GOT3 (cell line): Measurements from ENCODE around the gene APAF1.
"Not testable (repeated sequence)": the region's sequence is repeated elsewhere in the genome, so short reads cannot be mapped to it uniquely, and the experiment has no call there.

Source experiments
- DNase-seq: peaks from one replicate; lab custom pipeline; 2025; ENCODE audit warnings: mixed read lengths; lab: John Stamatoyannopoulos, UW

APAF1 gene

DNA sequence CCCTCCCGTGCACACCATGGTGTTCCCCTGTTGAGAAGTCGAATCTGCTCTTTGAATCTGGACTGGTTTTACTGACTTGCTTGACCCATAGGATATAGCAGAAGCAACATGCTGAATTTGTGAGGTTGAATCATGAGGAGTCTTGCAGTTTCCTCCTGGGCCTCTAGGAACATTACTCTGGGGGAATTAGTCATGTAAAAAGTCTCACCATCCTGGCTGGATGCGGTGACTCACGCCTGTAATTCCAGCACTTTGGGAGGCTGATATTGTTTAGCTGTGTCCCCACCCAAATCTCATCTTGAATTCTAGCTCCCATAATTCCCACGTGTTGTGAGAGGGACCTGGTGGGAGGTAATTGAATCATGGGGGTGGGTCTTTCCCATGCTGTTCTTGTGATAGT is 110.8 kb downstream of the APAF1 start:
- DNase-seq: not testable (repeated sequence)

DNA sequence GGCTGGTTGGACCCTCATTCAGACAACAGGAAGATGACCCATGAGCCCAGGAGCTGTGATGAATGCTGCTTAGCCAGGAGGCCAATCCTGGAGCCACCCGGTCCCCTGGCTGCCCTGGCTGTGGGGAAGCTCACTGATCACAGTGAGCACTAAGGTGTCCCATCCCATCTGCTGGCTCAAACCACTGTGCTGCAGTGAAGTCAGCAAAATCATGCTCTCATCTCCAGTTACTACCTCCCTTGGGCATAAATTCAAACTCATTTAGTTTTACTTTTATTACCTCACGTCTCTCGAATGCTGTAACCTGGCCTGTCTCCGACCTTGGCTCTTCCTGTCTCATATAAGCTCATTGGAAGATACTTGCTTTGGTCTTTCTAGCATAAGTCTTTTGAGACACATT is 112.4 kb downstream of the APAF1 start:
- DNase-seq: no peak

DNA sequence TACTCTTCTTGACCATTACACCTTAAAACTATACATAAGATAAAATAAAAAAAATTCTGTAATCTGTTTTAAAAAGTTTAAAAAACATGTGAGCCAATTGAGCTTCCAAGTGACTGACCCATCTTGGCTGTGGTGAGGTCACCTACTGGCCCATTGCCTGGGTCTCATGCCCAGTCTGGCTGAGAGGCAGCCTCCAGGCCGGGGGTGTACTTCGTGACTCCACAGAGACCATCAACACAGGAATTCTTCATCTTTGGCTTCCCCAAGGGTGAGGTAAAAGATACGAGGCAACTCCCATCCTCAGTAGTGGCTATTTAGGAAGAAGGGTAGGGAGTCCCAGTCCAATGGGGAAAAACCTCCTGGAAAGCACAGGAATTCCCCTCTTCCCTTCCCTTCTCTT is 113.2 kb downstream of the APAF1 start:
- no peak for DNase-seq

DNA sequence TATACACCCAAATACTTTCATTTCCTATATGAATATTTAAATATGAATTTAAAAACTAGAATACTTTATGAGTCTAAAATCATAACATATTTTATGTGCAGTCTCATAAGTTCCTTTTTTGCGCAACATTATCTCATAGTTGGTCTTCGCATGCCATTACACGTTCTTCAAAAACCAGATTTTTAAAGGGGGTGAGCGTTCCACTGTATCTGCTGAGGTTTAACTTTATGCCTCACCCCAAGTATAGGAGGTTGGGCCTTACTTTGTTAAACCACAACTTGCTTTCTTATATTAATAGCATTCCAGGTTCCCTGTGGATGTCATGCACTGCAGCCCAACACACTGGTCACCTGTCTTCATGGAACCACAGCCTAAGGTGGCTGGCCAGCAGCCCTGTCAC is 118.6 kb downstream of the APAF1 start:
- DNase-seq: no peak

DNA sequence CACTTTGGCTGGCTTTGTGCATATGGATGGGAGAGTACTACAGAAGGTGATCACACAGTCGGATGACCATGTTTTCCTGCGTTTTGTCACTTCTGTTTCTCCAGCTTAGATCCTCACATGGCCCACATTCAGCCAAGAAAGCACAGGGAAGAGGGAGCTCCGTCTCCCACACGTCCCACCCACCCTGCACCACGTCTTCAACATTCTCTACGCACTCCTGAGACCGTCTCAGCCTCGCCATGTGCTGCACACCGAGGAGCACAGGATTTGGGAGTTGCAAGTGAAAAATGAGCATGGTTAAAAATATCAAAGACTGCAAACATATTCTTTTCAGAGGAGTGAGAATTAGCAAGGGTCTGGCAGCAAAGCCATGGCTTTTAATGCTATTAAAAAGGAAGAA is 122.2 kb downstream of the APAF1 start:
- DNase-seq: no peak

DNA sequence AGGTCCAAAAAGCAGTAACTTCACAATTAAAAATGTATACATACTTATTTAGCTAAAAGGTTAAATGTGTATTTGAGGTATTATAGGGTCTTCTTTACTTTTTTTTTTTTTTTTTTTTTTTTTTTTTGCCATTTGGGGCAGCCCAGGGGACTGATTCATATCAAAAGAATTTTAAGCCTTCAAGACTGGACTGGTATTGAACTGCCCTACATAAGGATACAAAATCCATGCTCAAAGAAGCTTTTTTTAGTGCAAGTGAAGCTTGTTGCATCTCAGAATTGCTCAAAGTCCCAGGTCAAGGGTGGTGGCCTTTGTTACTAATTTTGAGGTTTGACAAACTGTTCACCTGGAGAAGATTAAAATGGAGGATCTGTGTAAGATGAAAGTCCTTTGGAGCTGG is 124.0 kb downstream of the APAF1 start:
- DNase-seq: no peak

DNA sequence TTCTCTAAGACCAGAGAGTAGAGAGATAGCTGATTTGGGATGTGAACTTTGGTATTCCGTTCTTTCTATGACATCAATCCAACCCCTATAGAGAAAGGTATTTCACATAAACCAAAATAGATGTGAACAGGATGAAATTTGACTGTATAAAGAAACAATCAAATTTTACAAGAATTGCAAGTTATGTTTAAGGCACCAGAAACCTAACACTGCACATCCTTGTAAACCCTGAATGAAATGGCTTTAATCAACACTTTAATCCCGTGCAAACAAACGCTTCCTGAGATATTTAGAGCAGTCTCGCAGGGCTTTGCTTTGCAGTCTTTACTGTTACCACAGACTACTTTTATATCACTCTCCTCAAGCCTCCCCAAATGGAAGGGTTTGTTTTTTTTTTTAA is 125.1 kb downstream of the APAF1 start:
- DNase-seq: no peak

DNA sequence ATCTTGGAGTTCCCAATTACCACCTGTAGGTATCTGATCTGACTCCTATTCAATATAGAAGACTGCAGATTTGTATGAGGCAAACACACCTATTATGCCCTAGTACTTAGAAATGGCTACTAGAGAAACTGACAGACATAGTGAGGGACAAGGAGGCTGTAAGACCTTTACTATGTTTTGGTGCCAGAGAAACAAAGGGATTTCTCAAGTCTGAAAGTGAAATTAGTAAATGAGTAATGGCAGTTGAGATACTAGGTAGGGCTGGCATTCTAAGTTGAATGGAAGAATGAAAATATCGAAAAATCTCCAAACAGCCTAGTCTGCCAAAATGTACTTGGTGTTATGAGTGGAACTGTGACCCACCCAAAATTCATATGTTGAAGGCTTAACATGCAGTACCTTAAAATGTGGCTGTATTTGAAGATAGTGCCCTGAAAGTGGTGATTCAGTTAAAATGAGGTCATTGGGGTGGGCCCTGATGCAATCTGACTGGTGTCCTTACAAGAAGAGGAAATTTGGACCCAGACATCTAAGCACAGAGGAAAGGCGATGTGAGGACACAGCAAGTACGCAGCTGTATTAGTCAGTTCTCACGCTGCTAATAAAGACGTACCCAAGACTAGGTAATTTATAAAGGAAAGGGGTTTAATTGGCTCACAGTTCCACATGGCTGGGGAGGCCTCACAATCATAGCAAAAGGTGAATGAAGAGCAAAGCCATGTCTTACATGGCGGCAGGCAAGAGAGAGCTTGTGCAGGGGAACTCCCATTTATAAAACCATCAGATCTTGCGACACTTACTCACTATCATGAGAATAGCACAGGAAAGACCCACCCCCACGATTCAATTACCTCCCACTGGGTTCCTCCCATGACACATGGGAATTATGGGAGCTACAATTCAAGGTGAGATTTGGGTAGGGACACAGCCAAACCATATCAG is 127.0 kb downstream of the APAF1 start:
- DNase-seq: no peak

DNA sequence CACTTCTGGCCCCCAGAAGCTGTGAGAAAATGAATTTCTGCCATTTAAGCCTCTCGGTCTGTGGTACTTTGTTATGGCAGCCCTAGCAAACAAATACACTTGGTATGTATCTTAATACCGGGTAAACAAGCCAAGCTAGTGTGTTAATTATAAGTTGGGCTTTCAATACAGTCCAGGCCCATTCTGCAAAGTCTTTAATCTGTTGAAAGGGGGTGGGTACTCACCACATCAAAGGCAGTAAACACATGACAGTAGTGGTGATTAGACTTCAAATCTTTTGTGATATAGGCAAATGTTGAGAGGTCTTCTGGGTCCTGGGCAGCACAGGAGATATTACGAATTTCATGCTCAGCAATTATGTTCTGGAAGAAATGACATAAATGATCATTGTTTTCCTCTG is 127.7 kb downstream of the APAF1 start:
- DNase-seq: no peak

DNA sequence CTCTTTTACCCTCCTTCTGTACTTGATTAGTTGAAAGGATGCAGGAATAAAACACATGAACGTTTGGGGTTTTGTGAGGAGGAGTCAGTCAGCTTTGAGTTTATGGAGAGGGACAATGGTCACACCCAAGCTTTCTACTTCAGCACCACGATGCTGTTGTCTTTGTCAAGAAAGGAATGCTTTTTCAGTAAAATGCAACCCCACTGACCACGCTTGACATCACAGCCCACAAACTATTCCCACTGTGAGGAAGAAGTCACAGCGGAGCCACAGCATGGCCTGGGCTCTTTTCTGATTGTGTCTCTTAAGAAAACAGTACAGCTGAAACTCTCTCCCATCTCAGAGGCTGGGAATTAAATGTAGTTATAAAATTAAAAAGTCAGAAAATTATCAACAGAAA is 135.2 kb downstream of the APAF1 start:
- DNase-seq: no peak

DNA sequence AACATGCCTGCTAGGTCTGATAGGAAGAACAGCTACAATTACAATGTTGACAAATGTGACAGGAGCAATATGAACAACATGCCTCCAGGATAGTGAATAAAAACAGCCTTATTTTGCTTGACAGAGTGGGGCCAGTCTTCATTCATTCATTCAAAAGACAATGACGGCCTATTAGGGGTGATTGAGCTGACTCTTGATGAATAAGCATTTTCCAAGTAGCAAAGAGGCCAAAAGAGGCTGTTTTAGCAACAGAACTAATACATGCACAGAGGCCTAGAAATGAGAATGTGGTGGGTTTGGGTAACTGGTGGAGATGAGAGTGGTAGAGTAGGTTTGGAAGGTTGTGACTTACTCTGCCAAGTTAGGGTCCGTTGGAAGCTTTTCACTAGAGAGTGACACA is 138.3 kb downstream of the APAF1 start:
- DNase-seq: no peak
